Hepatocyte (in vitro differentiated cells): ENCODE measurements around the gene SERPINF2. TPM values are rescaled to one million over a fixed set of nuclear protein-coding genes. Genes with fewer than 3 reads are reported as not detected.
"Not testable (repeated sequence)": the region's sequence is repeated elsewhere in the genome, so short reads cannot be mapped to it uniquely, and the experiment has no call there.

ENCODE experiments used
- DNase-seq: peaks from one replicate; pipeline ENCODE4 v3.0.0-alpha.2; 2016; ENCODE audit warnings: low spot score
- H2AFZ ChIP-seq: fragments of 200-600 bp; sonication (generic); 2 replicates; pipeline ENCODE4 v1.6.0; 2016; ENCODE audit warnings: antibody characterized with exemption, mild to moderate bottlenecking
- H3K27ac ChIP-seq: fragments of 200-600 bp; sonication (generic); 2 replicates; pipeline ENCODE4 v1.5.1; 2016; ENCODE audit warnings: mild to moderate bottlenecking
- H3K27me3 ChIP-seq: fragments of 200-600 bp; sonication (generic); 2 replicates; pipeline ENCODE4 v1.6.1; 2016
- H3K36me3 ChIP-seq: fragments of 200-600 bp; sonication (generic); replicated peaks from 2 replicates; pipeline ENCODE4 v1.5.1; 2016; ENCODE audit warnings: low read depth; ENCODE audit not compliant: insufficient read depth
- H3K4me1 ChIP-seq: fragments of 200-600 bp; sonication (generic); 2 replicates; pipeline ENCODE4 v1.5.1; 2016; ENCODE audit warnings: mild to moderate bottlenecking, moderate library complexity; ENCODE audit not compliant: insufficient read depth
- H3K4me2 ChIP-seq: fragments of 200-600 bp; sonication (generic); 2 replicates; pipeline ENCODE4 v1.6.0; 2016
- H3K4me3 ChIP-seq: fragments of 200-600 bp; sonication (generic); 2 replicates; pipeline ENCODE4 v1.5.1; 2016; ENCODE audit warnings: mild to moderate bottlenecking
- H3K79me2 ChIP-seq: fragments of 200-600 bp; sonication (generic); 2 replicates; pipeline ENCODE4 v1.6.0; 2017; ENCODE audit warnings: mild to moderate bottlenecking
- H3K9me2 ChIP-seq: fragments of 200-600 bp; sonication (generic); replicated peaks from 2 replicates; pipeline ENCODE4 v1.6.0; 2017; ENCODE audit warnings: mild to moderate bottlenecking; ENCODE audit not compliant: insufficient read depth
- H3K9me3 ChIP-seq: fragments of 200-600 bp; sonication (generic); 2 replicates; pipeline ENCODE4 v1.5.1; 2016; ENCODE audit warnings: low read depth, mild to moderate bottlenecking
- H4K20me1 ChIP-seq: fragments of 200-600 bp; sonication (generic); 2 replicates; pipeline ENCODE4 v1.6.0; 2016; ENCODE audit warnings: mild to moderate bottlenecking; ENCODE audit not compliant: insufficient read depth, poor library complexity, severe bottlenecking
- CTCF ChIP-seq: fragments of 200-600 bp; sonication (generic); IDR thresholded peaks from 2 replicates; pipeline ENCODE4 v1.5.1; 2016; ENCODE audit warnings: antibody characterized with exemption, mild to moderate bottlenecking; ENCODE audit not compliant: poor library complexity
- EZH2 ChIP-seq: fragments of 200-600 bp; sonication (generic); IDR thresholded peaks from 2 replicates; pipeline ENCODE4 v1.6.1; 2016; ENCODE audit warnings: antibody characterized with exemption, mild to moderate bottlenecking, borderline replicate concordance
- EZH2phosphoT487 ChIP-seq: fragments of 200-600 bp; sonication (generic); IDR thresholded peaks from one replicate; pipeline ENCODE4 v1.6.1; 2018; ENCODE audit warnings: antibody characterized with exemption, mild to moderate bottlenecking, low read depth, moderate library complexity; ENCODE audit not compliant: unreplicated experiment, severe bottlenecking
- WGBS: methylation state at CpG from one replicate; pipeline ENCODE4 v1.1.6; 2016; ENCODE audit warnings: low lambda C conversion rate; ENCODE audit errors: missing lambda C conversion rate; 5-methylcytosine and 5-hydroxymethylcytosine counted together
- polyA plus RNA-seq: library from polyadenylated mRNA; unstranded; fragments of >200 nt; fragmentation: Nextera tagmentation; extraction: Ambion mirVana; gene quantifications from 2 replicates; pipeline ENCODE4 v1.2.1, GENCODE V29; 2016
- total RNA-seq: library from RNA; depleted of rRNA; stranded (reverse); fragments of >200 nt; gene quantifications from 2 replicates; pipeline ENCODE4 v1.2.3, GENCODE V29; 2014

SERPINF2 gene
- total and polyA plus RNA-seq, 2 experiments from 2014 or later, result 127 to 164 TPM

- H3K27ac ChIP-seq, result no peak overlapping the region
- H3K4me1 ChIP-seq, result no peaks in the 10 kb centered on the region
- no peak overlapping the region for H3K4me2 ChIP-seq
- H3K79me2 ChIP-seq, result no peaks in the 10 kb centered on the region
- H3K9me2 ChIP-seq, result no peaks in the 10 kb centered on the region
- H3K27me3 ChIP-seq, result no peaks in the 10 kb centered on the region
- no peak overlapping the region for H3K4me3 ChIP-seq
- no peaks in the 10 kb centered on the region for H3K9me3 ChIP-seq
- H2AFZ ChIP-seq, result no peak overlapping the region
- TF ChIP-seq EZH2 (no peak), EZH2phosphoT487 (no peak), CTCF (no peak)
- no peaks in the 10 kb centered on the region for H3K36me3 ChIP-seq
- H4K20me1 ChIP-seq, result no peaks in the 10 kb centered on the region
- DNase-seq, result no peak
- 39% methylated on average over 5 of the region's 5 CpGs for WGBS
Observed at GRCh38 chr17:1697681-1698080, 45.0 kb upstream of the SERPINF2 start.

- H3K27ac ChIP-seq, result not testable (repeated sequence)
- 86% methylated on average over 5 of the region's 5 CpGs for WGBS
Observed at GRCh38 chr17:1699891-1700290, 42.8 kb upstream of the SERPINF2 start.

GRCh38 chr17:1703063-1703462, 39.6 kb upstream of the SERPINF2 start:
- no peaks in the 10 kb centered on the region for H3K79me2 ChIP-seq
- WGBS, result 65% methylated on average over 4 of the region's 4 CpGs

More at GRCh38 chr17:1699891-1700290, 42.8 kb upstream of the SERPINF2 start:
- not testable (repeated sequence) for H3K4me2 ChIP-seq, H4K20me1 ChIP-seq, H2AFZ ChIP-seq, H3K4me3 ChIP-seq, H3K9me2 ChIP-seq, H3K79me2 ChIP-seq, H3K36me3 ChIP-seq, H3K9me3 ChIP-seq, DNase-seq, H3K27me3 ChIP-seq, H3K4me1 ChIP-seq

GRCh38 chr17:1705004-1705403, 37.7 kb upstream of the SERPINF2 start:
- Histone ChIP-seq H3K4me2 (no peak overlapping the region), H3K79me2 (no peaks in the 10 kb centered on the region), H2AFZ (no peak overlapping the region), H3K36me3 (no peaks in the 10 kb centered on the region), H3K9me2 (no peaks in the 10 kb centered on the region), H4K20me1 (no peaks in the 10 kb centered on the region), H3K27ac (no peak overlapping the region), H3K4me3 (no peak overlapping the region), H3K4me1 (no peaks in the 10 kb centered on the region), H3K27me3 (no peaks in the 10 kb centered on the region), H3K9me3 (no peaks in the 10 kb centered on the region)
- no peak for DNase-seq
- WGBS, result 71% methylated on average over 7 of the region's 7 CpGs
- no peak for TF ChIP-seq CTCF
- TF ChIP-seq EZH2, result no peak
- TF ChIP-seq EZH2phosphoT487, result no peak

More at GRCh38 chr17:1703063-1703462, 39.6 kb upstream of the SERPINF2 start:
- Histone ChIP-seq H3K9me2 (no peaks in the 10 kb centered on the region), H3K4me3 (no peak overlapping the region), H3K9me3 (no peaks in the 10 kb centered on the region), H3K36me3 (no peaks in the 10 kb centered on the region), H2AFZ (no peak overlapping the region), H4K20me1 (no peaks in the 10 kb centered on the region), H3K4me1 (no peaks in the 10 kb centered on the region), H3K4me2 (no peak overlapping the region), H3K27ac (no peak overlapping the region), H3K27me3 (no peaks in the 10 kb centered on the region)
- TF ChIP-seq EZH2phosphoT487 (no peak), CTCF (no peak), EZH2 (no peak)
- DNase-seq, result no peak
